Naive thymus-derived CD4-positive, alpha-beta T cell (primary cell): ENCODE results near the gene RNF40. TPM values are rescaled to one million over a fixed set of nuclear protein-coding genes. Genes with fewer than 3 reads are reported as not detected.
"Not testable (repeated sequence)": the region's sequence is repeated elsewhere in the genome, so short reads cannot be mapped to it uniquely, and the experiment has no call there.

ENCODE experiments used
- ATAC-seq: fragments of 150-1000 bp; cut with Tn5 transposase; 2 replicates; pipeline ENCODE4 v1.10.0; 2021; ENCODE audit warnings: mild to moderate bottlenecking, moderate library complexity
- CTCF ChIA-PET: fragments of 350-600 bp; sonication (Branson Sonifier 250); formaldehyde crosslinking; loops from one replicate; lab custom pipeline; 2021; ENCODE audit warnings: antibody characterized with exemption; lab: Charles Lee
- POLR2A ChIA-PET: fragments of 350-600 bp; sonication (Branson Sonifier 250); formaldehyde crosslinking; loops from one replicate; lab custom pipeline; 2021; ENCODE audit warnings: antibody characterized with exemption, inconsistent platforms; lab: Charles Lee
- DNase-seq, 9 donors: peaks; one replicate each; pipeline versions ENCODE4 v3.0.0 to v3.0.0-alpha.2; 2020 to 2022; ENCODE audit warnings: mixed read lengths in 1 of 9
- H3K27ac ChIP-seq: one replicate; pipeline ENCODE4 v1.7.0; 2013; ENCODE audit warnings: mild to moderate bottlenecking, low read depth, low read length, moderate library complexity
- H3K27me3 ChIP-seq, 2 donors: one replicate each; pipeline ENCODE4 v1.7.0; 2013; ENCODE audit warnings: low read length in 2 of 2, mild to moderate bottlenecking in 2 of 2, moderate library complexity in 2 of 2; ENCODE audit not compliant: control insufficient read depth in 2 of 2, insufficient read depth in 2 of 2
- H3K36me3 ChIP-seq, 3 experiments: 1 replicate in 2 of 3; 2 replicates in 1 of 3; pipeline ENCODE4 v1.7.0; 2013; ENCODE audit warnings: low read length in 3 of 3, mild to moderate bottlenecking in 3 of 3, moderate library complexity in 1 of 3; ENCODE audit not compliant: insufficient read depth in 3 of 3, control insufficient read depth in 2 of 3
- H3K4me1 ChIP-seq, 2 donors: one replicate each; pipeline ENCODE4 v1.7.0; 2013; ENCODE audit warnings: low read length in 2 of 2, mild to moderate bottlenecking in 2 of 2, moderate library complexity in 1 of 2; ENCODE audit not compliant: control insufficient read depth in 2 of 2, insufficient read depth in 2 of 2
- H3K4me3 ChIP-seq: 2 replicates; pipeline ENCODE4 v1.7.0; 2013; ENCODE audit warnings: mild to moderate bottlenecking, low read length
- H3K9me3 ChIP-seq, 3 experiments: 1 replicate in 2 of 3; 2 replicates in 1 of 3; pipeline ENCODE4 v1.7.0; 2013; ENCODE audit warnings: low read length in 3 of 3; ENCODE audit not compliant: control insufficient read depth in 2 of 3
- H3K27ac Mint-ChIP-seq, 9 donors: one replicate each; pipeline ENCODE4 v1.8.0; 2020 to 2022; ENCODE audit warnings: mixed read lengths in 9 of 9, mild to moderate bottlenecking in 8 of 9, moderate library complexity in 5 of 9, inconsistent platforms in 2 of 9
- H3K27me3 Mint-ChIP-seq, 5 donors: one replicate each; pipeline ENCODE4 v1.8.0; 2021 to 2022; ENCODE audit warnings: mixed read lengths in 5 of 5, mild to moderate bottlenecking in 1 of 5
- H3K36me3 Mint-ChIP-seq, 5 donors: one replicate each; pipeline ENCODE4 v1.8.0; 2020 to 2022; ENCODE audit warnings: mixed read lengths in 5 of 5, mild to moderate bottlenecking in 3 of 5, inconsistent platforms in 1 of 5
- H3K4me1 Mint-ChIP-seq, 7 donors: one replicate each; pipeline ENCODE4 v1.8.0; 2020 to 2022; ENCODE audit warnings: mixed read lengths in 7 of 7, mild to moderate bottlenecking in 3 of 7, inconsistent platforms in 1 of 7
- H3K4me3 Mint-ChIP-seq, 10 donors: one replicate each; pipeline ENCODE4 v1.8.0; 2020 to 2022; ENCODE audit warnings: mild to moderate bottlenecking in 10 of 10, mixed read lengths in 10 of 10, moderate library complexity in 6 of 10, inconsistent platforms in 2 of 10
- H3K9me3 Mint-ChIP-seq, 11 donors: one replicate each; pipeline ENCODE4 v1.8.0; 2020 to 2022; ENCODE audit warnings: mixed read lengths in 11 of 11, mild to moderate bottlenecking in 4 of 11, inconsistent platforms in 1 of 11, moderate library complexity in 1 of 11
- intact Hi-C, 2 donors: fragments of 100-400 bp; cut with micrococcal nuclease; formaldehyde crosslinking; loops; one replicate each; pipeline ENCODE4 v1.15.1; 2023
- polyA plus RNA-seq, 2 donors: library from polyadenylated mRNA; unstranded; fragments of 300-500 nt; fragmentation: Illumina TruSeq; gene quantifications; one replicate each; pipeline ENCODE4 v1.2.3, GENCODE V29; 2021
- total RNA-seq, 6 experiments: library from RNA in 5 of 6; stranded (reverse) in 5 of 6; gene quantifications; 1 replicate in 5 of 6; 2 replicates in 1 of 6; pipeline ENCODE4 v1.2.3 and lab custom pipeline; 2021 to 2026

Gene RNF40
- total and polyA plus RNA-seq, 7 experiments from 2014 or later: 19.4 to 122 (median 87.7) TPM

DNA sequence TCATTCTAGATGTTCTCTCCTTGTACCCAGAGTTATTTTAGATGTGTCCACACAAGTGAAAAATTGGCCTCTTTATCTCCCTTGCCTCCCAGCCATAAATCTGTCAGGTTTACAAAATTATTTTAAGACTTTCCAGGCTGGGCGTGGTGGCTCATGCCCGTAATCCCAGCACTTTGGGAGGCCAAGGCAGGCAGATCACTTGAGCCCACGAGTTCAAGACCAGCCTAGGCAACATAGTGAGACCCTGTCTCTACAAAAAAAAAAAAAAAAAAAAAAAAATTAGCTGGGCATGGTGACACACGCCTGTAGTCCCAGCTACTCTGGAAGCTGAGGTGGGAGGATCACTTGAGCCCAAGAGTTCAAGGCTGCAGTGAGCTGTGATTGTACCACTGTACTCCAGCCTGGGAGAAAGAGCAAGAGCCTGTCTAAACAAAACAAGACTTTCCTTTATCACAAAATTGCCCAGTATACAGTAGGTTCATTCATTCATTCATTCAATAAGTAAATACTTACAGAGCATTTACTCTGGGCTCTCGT is 46.8 kb downstream of the RNF40 start:
- H3K9me3 ChIP-seq, ATAC-seq, H3K9me3 Mint-ChIP-seq, H3K27ac ChIP-seq, CTCF ChIA-PET, DNase-seq, H3K4me3 ChIP-seq, H3K27ac Mint-ChIP-seq, H3K4me3 Mint-ChIP-seq, H3K36me3 ChIP-seq, H3K36me3 Mint-ChIP-seq, intact Hi-C loops, H3K27me3 ChIP-seq, POLR2A ChIA-PET: not testable (repeated sequence)
- Mint-ChIP-seq H3K4me1 (peaks cover 17 to 26% (median 22%) of the 10 kb centered on the region in 7 donors), H3K27me3 (peaks cover 0 to 24% (median 0%) of the 10 kb centered on the region in 5 donors)
- H3K4me1 ChIP-seq: peaks cover 9 to 15% of the 10 kb centered on the region in 2 donors

DNA sequence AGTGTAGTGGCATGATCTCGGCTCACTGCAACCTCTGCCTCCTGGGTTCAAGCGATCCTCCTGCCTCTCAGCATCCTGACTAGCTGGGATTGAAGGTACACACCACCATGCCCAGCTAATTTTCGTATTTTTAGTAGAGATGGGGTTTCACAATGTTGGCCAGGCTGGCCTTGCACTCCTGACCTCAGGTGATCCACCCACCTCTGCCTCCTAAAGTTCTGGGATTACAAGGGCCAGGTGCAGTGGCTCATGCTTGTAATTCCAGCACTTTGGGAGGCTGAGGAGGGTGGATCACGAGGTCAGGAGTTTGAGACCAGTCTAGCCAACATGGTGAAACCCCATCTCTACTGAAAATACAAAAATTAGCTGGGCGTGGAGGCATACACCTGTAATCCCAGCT is 47.6 kb downstream of the RNF40 start:
- intact Hi-C loops: loop anchor here in 1 of 2 donors (5.0 kb wide), 2 partner anchors 152 to 263 kb away; partner anchors contain the start of genes FBRS, ZNF646 and ZNF668
- POLR2A ChIA-PET: not testable (repeated sequence)

GRCh38 chr16:30813821-30814189 is 51.7 kb downstream of the RNF40 start:
- H3K4me3 ChIP-seq: peak overlapping the region; percentile 70
- intact Hi-C loops: loop anchor here (1.0 to 5.0 kb wide), 13 partner anchors 8 to 258 kb away; partner anchors contain the start of genes CFAP119 (in 2 of the 2), RNF40 (in 2 of the 2), BCL7C (in 1 of the 2) and FBRS (in 1 of the 2)
- H3K27me3 Mint-ChIP-seq: peaks cover 0 to 3% (median 0%) of the 10 kb centered on the region in 5 donors

More for the DNA sequence above, 47.6 kb downstream of the RNF40 start:
- H3K36me3 ChIP-seq, H3K36me3 Mint-ChIP-seq, DNase-seq, H3K27ac Mint-ChIP-seq, H3K4me3 Mint-ChIP-seq, H3K9me3 ChIP-seq, ATAC-seq, H3K27me3 ChIP-seq, H3K27ac ChIP-seq, H3K4me3 ChIP-seq, H3K9me3 Mint-ChIP-seq: not testable (repeated sequence)
- CTCF ChIA-PET: interaction anchor here (0.7 kb wide), 1 partner anchor 224 kb away, joined by 3 read pairs; the partner anchor contains the start of gene ZNF785
- H3K4me1 ChIP-seq: peaks cover 10 to 17% of the 10 kb centered on the region in 2 donors
- H3K4me1 Mint-ChIP-seq: peaks cover 18 to 32% (median 25%) of the 10 kb centered on the region in 7 donors
- H3K27me3 Mint-ChIP-seq: peaks cover 0 to 24% (median 0%) of the 10 kb centered on the region in 5 donors

DNA sequence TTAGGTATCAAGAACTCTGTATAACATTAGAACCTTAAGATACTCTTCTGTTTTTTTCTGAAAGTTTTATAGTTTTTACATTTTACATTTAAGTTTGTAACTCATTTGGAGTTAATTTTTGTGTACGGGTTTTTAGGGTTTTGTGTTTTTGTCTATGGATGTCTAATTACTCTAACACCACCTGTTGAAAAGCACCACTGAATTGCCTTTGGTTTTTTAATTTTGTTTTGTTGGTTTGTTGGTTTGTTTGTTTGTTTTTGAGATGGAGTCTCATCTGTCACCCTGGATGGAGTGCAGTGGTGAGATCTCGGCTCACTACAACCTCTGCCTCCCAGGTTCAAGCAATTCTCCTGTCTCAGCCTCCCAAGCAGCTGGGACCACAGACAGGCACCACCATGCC is 54.6 kb downstream of the RNF40 start:
- no peaks in the 10 kb centered on the region for H3K36me3 Mint-ChIP-seq
- H3K27me3 Mint-ChIP-seq: no peaks in the 10 kb centered on the region
- peaks cover 5 to 14% (median 13%) of the 10 kb centered on the region in 7 donors for H3K4me1 Mint-ChIP-seq
- H3K27ac Mint-ChIP-seq: peak overlapping the region in 1 of 9 donors; percentile 12
- Histone ChIP-seq H3K9me3 (no peaks in the 10 kb centered on the region), H3K36me3 (no peaks in the 10 kb centered on the region), H3K27me3 (no peaks in the 10 kb centered on the region), H3K4me3 (no peak overlapping the region), H3K27ac (no peak overlapping the region), H3K4me1 (peaks cover 7% of the 10 kb centered on the region in 2 donors)
- H3K4me3 Mint-ChIP-seq: no peak overlapping the region
- intact Hi-C loops: no loop called here
- DNase-seq (no peak), ATAC-seq (no peak)
- ChIA-PET POLR2A (interaction anchor here (3.9 kb wide), 1 partner anchor 11 kb away, joined by 39 read pairs; no protein-coding TSS in a partner anchor), CTCF (no interaction called here)
- H3K9me3 Mint-ChIP-seq: no peaks in the 10 kb centered on the region

More at GRCh38 chr16:30813821-30814189, 51.7 kb downstream of the RNF40 start:
- H3K27ac Mint-ChIP-seq: peak overlapping the region; percentile 61 to 98 (median 88)
- no peak for DNase-seq
- Histone ChIP-seq H3K27me3 (no peaks in the 10 kb centered on the region), H3K36me3 (no peaks in the 10 kb centered on the region), H3K27ac (peak overlapping the region; percentile 73), H3K4me1 (peaks cover 7% of the 10 kb centered on the region in 2 donors), H3K9me3 (no peaks in the 10 kb centered on the region)
- no peaks in the 10 kb centered on the region for H3K9me3 Mint-ChIP-seq
- no peaks in the 10 kb centered on the region for H3K36me3 Mint-ChIP-seq
- ChIA-PET POLR2A (interaction anchor here (0.6 to 3.9 kb wide), 16 partner anchors 8 to 899 kb away, joined by 3 to 39 read pairs (median 4); partner anchors contain the start of genes ARMC5, FBRS and PHKG2), CTCF (interaction anchor here (0.6 to 2.7 kb wide), 6 partner anchors 8 to 164 kb away, joined by 3 to 24 read pairs (median 4); partner anchors contain the start of gene PRR14)
- peak overlapping the region; percentile 84 to 92 (median 86) for H3K4me3 Mint-ChIP-seq
- peaks cover 5 to 15% (median 13%) of the 10 kb centered on the region in 7 donors for H3K4me1 Mint-ChIP-seq
- no peak for ATAC-seq

DNA sequence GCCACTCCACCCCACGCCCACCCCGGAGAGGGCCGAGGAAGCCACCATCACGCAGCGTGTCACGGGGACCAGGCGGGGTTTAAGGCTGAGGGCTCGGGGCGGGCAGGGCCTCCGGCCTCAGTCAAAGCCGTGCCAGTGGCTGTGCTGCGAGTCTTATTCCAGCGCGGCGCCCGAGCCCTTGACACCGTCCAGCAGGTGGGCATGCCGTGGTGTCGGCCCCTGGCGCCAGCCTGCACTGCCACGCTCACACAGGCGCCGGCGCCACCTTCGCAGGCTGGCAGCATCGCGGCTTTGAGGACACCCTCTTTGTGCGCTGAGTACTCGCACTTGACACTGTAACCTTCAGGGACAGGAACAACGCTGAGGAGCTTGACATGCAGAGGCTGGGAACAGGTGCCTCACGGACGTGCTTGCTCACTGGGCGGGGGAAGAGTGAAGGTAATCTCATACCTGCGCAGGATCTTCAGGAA is 58.9 kb downstream of the RNF40 start:
- H3K4me3 Mint-ChIP-seq: no peak overlapping the region

GRCh38 chr16:30821441-30821840 is 59.3 kb downstream of the RNF40 start:
- H3K4me1 ChIP-seq, DNase-seq, H3K4me3 ChIP-seq, H3K36me3 Mint-ChIP-seq, H3K27me3 Mint-ChIP-seq, CTCF ChIA-PET, H3K27ac Mint-ChIP-seq, H3K27me3 ChIP-seq, ATAC-seq, H3K27ac ChIP-seq, H3K4me3 Mint-ChIP-seq, intact Hi-C loops, H3K9me3 ChIP-seq, POLR2A ChIA-PET, H3K9me3 Mint-ChIP-seq, H3K36me3 ChIP-seq, H3K4me1 Mint-ChIP-seq: not testable (repeated sequence)

More for the DNA sequence above, 58.9 kb downstream of the RNF40 start:
- no peaks in the 10 kb centered on the region for H3K9me3 Mint-ChIP-seq
- H3K27ac Mint-ChIP-seq: no peak overlapping the region
- no peak for ATAC-seq
- H3K9me3 ChIP-seq: no peaks in the 10 kb centered on the region
- H3K27me3 ChIP-seq: no peaks in the 10 kb centered on the region
- ChIA-PET CTCF (no interaction called here), POLR2A (no interaction called here)
- H3K36me3 ChIP-seq: no peaks in the 10 kb centered on the region
- H3K36me3 Mint-ChIP-seq: no peaks in the 10 kb centered on the region
- DNase-seq: no peak
- peaks cover 0 to 4% (median 0%) of the 10 kb centered on the region in 5 donors for H3K27me3 Mint-ChIP-seq
- no peak overlapping the region for H3K27ac ChIP-seq
- H3K4me3 ChIP-seq: no peak overlapping the region
- no peaks in the 10 kb centered on the region for H3K4me1 Mint-ChIP-seq
- no peaks in the 10 kb centered on the region for H3K4me1 ChIP-seq
- intact Hi-C loops: no loop called here
